CD4-positive, alpha-beta memory T cell (primary cell): ENCODE measurements around the gene SRM. TPM values are rescaled to one million over a fixed set of nuclear protein-coding genes. Genes with fewer than 3 reads are reported as not detected.

Experiments used
- CTCF ChIA-PET: fragments of 350-600 bp; sonication (Branson Sonifier 250); formaldehyde crosslinking; loops from one replicate; lab custom pipeline; 2021; ENCODE audit warnings: inconsistent platforms; ENCODE audit not compliant: partially characterized antibody; lab: Charles Lee
- POLR2A ChIA-PET: fragments of 350-600 bp; sonication (Branson Sonifier 250); formaldehyde crosslinking; loops from one replicate; lab custom pipeline; 2021; ENCODE audit not compliant: partially characterized antibody; lab: Charles Lee
- DNase-seq, 5 donors: peaks; one replicate each; pipeline versions ENCODE4 v3.0.0 to v3.0.0-alpha.2; 2020 to 2022; ENCODE audit warnings: mixed read lengths in 1 of 5
- H3K27ac ChIP-seq: one replicate; pipeline ENCODE4 v1.7.0; 2013; ENCODE audit warnings: low read depth, low read length
- H3K27me3 ChIP-seq: 2 replicates; pipeline ENCODE4 v1.7.0; 2013; ENCODE audit warnings: mild to moderate bottlenecking, low read length, moderate library complexity; ENCODE audit not compliant: insufficient read depth
- H3K36me3 ChIP-seq: 2 replicates; pipeline ENCODE4 v1.7.0; 2013; ENCODE audit warnings: mild to moderate bottlenecking, low read length, moderate library complexity; ENCODE audit not compliant: insufficient read depth
- H3K4me1 ChIP-seq: 2 replicates; pipeline ENCODE4 v1.7.0; 2013; ENCODE audit warnings: mild to moderate bottlenecking, low read length, moderate library complexity; ENCODE audit not compliant: insufficient read depth
- H3K4me3 ChIP-seq, 2 donors: one replicate each; pipeline ENCODE4 v1.7.0; 2013; ENCODE audit warnings: low read length in 2 of 2, mild to moderate bottlenecking in 1 of 2
- H3K9me3 ChIP-seq, 2 donors: one replicate each; pipeline ENCODE4 v1.7.0; 2013; ENCODE audit warnings: low read length in 2 of 2, control low read depth in 1 of 2; ENCODE audit not compliant: control insufficient read depth in 1 of 2
- H3K27ac Mint-ChIP-seq, 7 donors: one replicate each; pipeline ENCODE4 v1.8.0; 2020 to 2021; ENCODE audit warnings: mixed read lengths in 7 of 7, mild to moderate bottlenecking in 6 of 7, inconsistent platforms in 3 of 7, moderate library complexity in 3 of 7
- H3K27me3 Mint-ChIP-seq, 2 donors: one replicate each; pipeline ENCODE4 v1.8.0; 2020 to 2021; ENCODE audit warnings: mixed read lengths in 2 of 2
- H3K36me3 Mint-ChIP-seq, 2 donors: one replicate each; pipeline ENCODE4 v1.8.0; 2020 to 2021; ENCODE audit warnings: mixed read lengths in 2 of 2, inconsistent platforms in 1 of 2, mild to moderate bottlenecking in 1 of 2
- H3K4me1 Mint-ChIP-seq, 4 donors: one replicate each; pipeline ENCODE4 v1.8.0; 2020 to 2021; ENCODE audit warnings: mixed read lengths in 4 of 4, mild to moderate bottlenecking in 1 of 4
- H3K4me3 Mint-ChIP-seq, 8 donors: one replicate each; pipeline ENCODE4 v1.8.0; 2020 to 2021; ENCODE audit warnings: mixed read lengths in 8 of 8, mild to moderate bottlenecking in 7 of 8, moderate library complexity in 6 of 8, inconsistent platforms in 3 of 8
- H3K9me3 Mint-ChIP-seq, 8 donors: one replicate each; pipeline ENCODE4 v1.8.0; 2020 to 2021; ENCODE audit warnings: mixed read lengths in 8 of 8, mild to moderate bottlenecking in 5 of 8, inconsistent platforms in 3 of 8, moderate library complexity in 1 of 8
- intact Hi-C: fragments of 100-400 bp; cut with micrococcal nuclease; formaldehyde crosslinking; loops from one replicate; pipeline ENCODE4 v1.15.1; 2023
- polyA plus RNA-seq, 2 donors: library from polyadenylated mRNA; unstranded; fragments of 300-500 nt; fragmentation: Illumina TruSeq; gene quantifications; one replicate each; pipeline ENCODE4 v1.2.3, GENCODE V29; 2021
- total RNA-seq, 2 experiments: library from RNA; stranded (reverse); gene quantifications; one replicate each; pipeline ENCODE4 v1.2.3, GENCODE V29; 2021

SRM gene
- total and polyA plus RNA-seq, 4 experiments from 2014 or later: 53.1 to 162 (median 59.1) TPM

- ChIA-PET POLR2A (no interaction called here), CTCF (interaction anchor here (2.5 kb wide), 1 partner anchor 21 kb away, joined by 17 read pairs; no protein-coding TSS in a partner anchor)
- no peak for DNase-seq
- H3K27me3 ChIP-seq: no peaks in the 10 kb centered on the region
- peak overlapping the region; percentile 57 to 67 for H3K4me3 ChIP-seq
- no peaks in the 10 kb centered on the region for H3K9me3 ChIP-seq
- peak overlapping the region; percentile 65 for H3K27ac ChIP-seq
- Mint-ChIP-seq H3K9me3 (peaks cover 0 to 2% (median 0%) of the 10 kb centered on the region in 8 donors), H3K4me3 (peak overlapping the region; percentile 90 to 96 (median 94)), H3K27ac (peak overlapping the region in 4 of 7 donors; percentile 83 to 94 (median 88)), H3K4me1 (peaks cover 15 to 42% (median 30%) of the 10 kb centered on the region in 4 donors), H3K27me3 (no peaks in the 10 kb centered on the region), H3K36me3 (peaks cover 0 to 20% of the 10 kb centered on the region in 2 donors)
- intact Hi-C loops: no loop called here
- peaks cover 26% of the 10 kb centered on the region for H3K4me1 ChIP-seq
- peaks cover 11% of the 10 kb centered on the region for H3K36me3 ChIP-seq
These were observed 1.1 kb downstream of the SRM start for GRCh38 chr1:11058595-11059154.

DNA sequence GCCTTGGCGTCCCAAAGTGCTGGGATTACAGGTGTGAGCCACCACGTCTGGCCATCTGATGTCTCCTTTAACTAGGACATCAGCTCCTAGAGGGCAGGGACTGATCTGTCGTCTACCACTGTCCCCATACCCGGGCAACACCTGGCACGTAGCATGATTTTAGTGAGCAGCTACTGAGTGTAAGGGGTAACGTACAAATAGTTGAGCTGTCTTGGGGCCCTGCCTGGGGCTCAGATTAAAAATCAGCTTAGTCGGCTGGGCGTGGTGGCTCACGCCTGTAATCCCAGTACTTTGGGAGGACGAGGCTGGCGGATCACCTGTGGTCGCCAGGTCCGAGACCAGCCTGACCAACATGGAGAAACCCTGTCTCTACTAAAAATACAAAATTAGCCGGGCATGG is 1.8 kb downstream of the SRM start:
- no peaks in the 10 kb centered on the region for H3K27me3 Mint-ChIP-seq
- H3K36me3 ChIP-seq: peaks cover 11% of the 10 kb centered on the region
- H3K9me3 ChIP-seq: no peaks in the 10 kb centered on the region
- ChIA-PET CTCF (interaction anchor here (0.9 to 2.5 kb wide), 2 partner anchors 21 to 586 kb away, joined by 3 to 17 read pairs; no protein-coding TSS in a partner anchor), POLR2A (no interaction called here)
- no peak overlapping the region for H3K27ac ChIP-seq
- peaks cover 0 to 19% of the 10 kb centered on the region in 2 donors for H3K36me3 Mint-ChIP-seq
- peaks cover 15 to 42% (median 28%) of the 10 kb centered on the region in 4 donors for H3K4me1 Mint-ChIP-seq
- no peaks in the 10 kb centered on the region for H3K27me3 ChIP-seq
- H3K27ac Mint-ChIP-seq: peak overlapping the region in 2 of 7 donors; percentile 42 to 80
- H3K4me3 ChIP-seq: no peak overlapping the region
- peak overlapping the region; percentile 22 to 94 (median 60) for H3K4me3 Mint-ChIP-seq
- intact Hi-C loops: no loop called here
- DNase-seq: no peak
- no peaks in the 10 kb centered on the region for H3K9me3 Mint-ChIP-seq
- H3K4me1 ChIP-seq: peaks cover 26% of the 10 kb centered on the region

DNA sequence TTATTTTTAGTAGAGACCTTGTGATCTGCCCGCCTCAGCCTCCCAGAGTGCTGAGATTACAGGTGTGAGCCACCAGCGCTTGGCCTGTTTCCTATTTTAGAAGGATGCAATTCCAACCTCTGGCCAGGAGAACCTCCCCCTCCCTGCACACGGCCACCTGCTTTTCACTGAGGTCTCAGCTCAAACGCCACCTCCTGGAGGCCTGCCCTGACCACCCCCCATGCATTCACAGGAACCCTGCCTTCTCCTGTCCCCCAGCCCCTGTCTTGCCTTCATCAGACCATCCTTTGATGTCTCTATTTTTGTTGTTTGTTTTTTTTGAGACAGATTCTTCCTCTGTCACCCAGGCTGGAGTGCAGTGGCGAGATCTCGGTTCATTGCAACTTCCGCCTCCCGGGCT is 2.3 kb downstream of the SRM start:
- intact Hi-C loops: no loop called here

DNA sequence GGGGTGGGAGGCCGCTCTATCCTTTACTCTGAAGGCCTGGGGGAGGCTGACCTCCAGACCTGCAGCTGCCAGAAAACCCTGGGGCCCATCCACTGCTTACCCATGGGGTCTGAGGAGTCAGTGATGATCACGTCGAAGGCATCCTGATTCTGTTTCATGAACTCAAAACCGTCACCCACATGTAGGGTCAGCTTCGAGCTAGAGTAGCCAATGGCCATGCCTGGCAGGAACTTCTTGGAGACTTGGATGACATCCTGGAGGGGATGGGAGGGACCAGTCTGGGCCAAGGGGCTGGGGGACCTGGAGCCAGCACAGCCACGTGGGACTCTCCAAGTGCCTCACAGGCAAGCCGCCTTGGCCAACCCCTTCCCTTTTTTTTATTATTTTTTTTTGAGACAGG is 3.3 kb downstream of the SRM start:
- no peaks in the 10 kb centered on the region for H3K9me3 ChIP-seq
- no peaks in the 10 kb centered on the region for H3K27me3 ChIP-seq
- peaks cover 12 to 37% (median 26%) of the 10 kb centered on the region in 4 donors for H3K4me1 Mint-ChIP-seq
- peak overlapping the region in 1 of 8 donors; percentile 26 for H3K4me3 Mint-ChIP-seq
- peaks cover 21% of the 10 kb centered on the region for H3K4me1 ChIP-seq
- H3K36me3 Mint-ChIP-seq: peaks cover 0 to 18% of the 10 kb centered on the region in 2 donors
- no peaks in the 10 kb centered on the region for H3K9me3 Mint-ChIP-seq
- peaks cover 11% of the 10 kb centered on the region for H3K36me3 ChIP-seq
- DNase-seq: peak in 1 of 5 donors; percentile 19
- H3K27ac ChIP-seq: no peak overlapping the region
- H3K27me3 Mint-ChIP-seq: no peaks in the 10 kb centered on the region
- no peak overlapping the region for H3K4me3 ChIP-seq
- intact Hi-C loops: no loop called here
- CTCF ChIA-PET: interaction anchor here (2.5 kb wide), 1 partner anchor 19 kb away, joined by 17 read pairs; no protein-coding TSS in a partner anchor
- POLR2A ChIA-PET: interaction anchor here (0.5 to 1.1 kb wide), 2 partner anchors 36 to 44 kb away, joined by 3 to 4 read pairs; partner anchors contain the start of gene TARDBP
- H3K27ac Mint-ChIP-seq: no peak overlapping the region

More for the DNA sequence above, 2.3 kb downstream of the SRM start:
- Histone ChIP-seq H3K36me3 (peaks cover 11% of the 10 kb centered on the region), H3K4me1 (peaks cover 26% of the 10 kb centered on the region), H3K4me3 (no peak overlapping the region), H3K27ac (no peak overlapping the region), H3K27me3 (no peaks in the 10 kb centered on the region), H3K9me3 (no peaks in the 10 kb centered on the region)
- POLR2A ChIA-PET: no interaction called here
- CTCF ChIA-PET: interaction anchor here (0.9 to 2.5 kb wide), 2 partner anchors 20 to 586 kb away, joined by 3 to 17 read pairs; no protein-coding TSS in a partner anchor
- Mint-ChIP-seq H3K36me3 (peaks cover 0 to 18% of the 10 kb centered on the region in 2 donors), H3K9me3 (no peaks in the 10 kb centered on the region), H3K27ac (peak overlapping the region in 3 of 7 donors; percentile 37 to 73 (median 50)), H3K4me3 (peak overlapping the region; percentile 27 to 71 (median 49)), H3K27me3 (no peaks in the 10 kb centered on the region), H3K4me1 (peaks cover 15 to 37% (median 27%) of the 10 kb centered on the region in 4 donors)
- no peak for DNase-seq

DNA sequence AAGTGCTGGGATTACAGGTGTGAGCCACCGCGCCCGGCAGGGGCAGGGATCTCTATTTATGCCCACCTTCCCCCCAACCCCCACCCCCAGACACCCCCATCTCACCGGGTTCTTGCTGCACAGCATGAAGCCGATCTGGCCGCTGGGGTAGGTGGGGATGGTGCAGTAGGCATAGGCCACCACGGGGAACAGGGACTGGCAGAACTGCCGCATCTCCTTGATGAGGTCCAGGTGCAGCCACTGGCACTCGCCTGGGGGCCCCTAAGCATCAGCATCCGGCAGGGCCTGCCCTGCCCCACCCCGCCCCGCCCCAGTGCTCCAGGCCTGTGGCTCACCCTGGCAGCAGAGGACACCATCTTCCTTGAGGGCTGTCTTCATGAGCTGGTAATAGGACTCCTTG is 4.1 kb downstream of the SRM start:
- intact Hi-C loops: no loop called here
- Mint-ChIP-seq H3K27ac (no peak overlapping the region), H3K4me1 (peaks cover 8 to 33% (median 20%) of the 10 kb centered on the region in 4 donors), H3K4me3 (no peak overlapping the region), H3K9me3 (no peaks in the 10 kb centered on the region), H3K27me3 (no peaks in the 10 kb centered on the region), H3K36me3 (peaks cover 0 to 15% of the 10 kb centered on the region in 2 donors)
- no peak overlapping the region for H3K4me3 ChIP-seq
- CTCF ChIA-PET: no interaction called here
- peaks cover 11% of the 10 kb centered on the region for H3K36me3 ChIP-seq
- no peak overlapping the region for H3K27ac ChIP-seq
- POLR2A ChIA-PET: interaction anchor here (1.1 kb wide), 1 partner anchor 43 kb away, joined by 3 read pairs; the partner anchor contains the start of gene TARDBP
- H3K27me3 ChIP-seq: no peaks in the 10 kb centered on the region
- no peak for DNase-seq
- H3K9me3 ChIP-seq: no peaks in the 10 kb centered on the region
- peaks cover 13% of the 10 kb centered on the region for H3K4me1 ChIP-seq

DNA sequence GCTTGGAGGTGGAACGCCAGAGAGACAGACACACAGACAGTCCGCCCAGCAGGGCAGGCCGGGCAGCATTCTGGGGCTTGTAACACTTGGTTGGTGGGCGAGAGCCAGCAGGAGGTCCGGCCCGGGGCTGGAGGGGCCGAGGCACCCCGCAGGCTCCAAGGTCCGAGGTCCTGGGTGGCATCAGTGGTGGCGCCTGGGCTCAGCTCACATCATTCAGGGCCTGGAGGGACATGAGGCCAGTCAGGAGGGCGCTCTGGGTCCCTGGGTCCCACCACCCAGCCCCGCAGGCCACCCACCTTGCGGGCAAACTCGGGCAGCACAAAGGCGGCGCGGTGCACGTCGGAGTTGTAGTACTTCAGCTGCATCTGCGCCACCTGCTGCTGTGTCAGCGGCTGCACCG is 5.2 kb downstream of the SRM start:
- peaks cover 0 to 11% of the 10 kb centered on the region in 2 donors for H3K36me3 Mint-ChIP-seq
- H3K27ac Mint-ChIP-seq: no peak overlapping the region
- Histone ChIP-seq H3K27ac (no peak overlapping the region), H3K4me1 (peaks cover 13% of the 10 kb centered on the region), H3K4me3 (no peak overlapping the region), H3K36me3 (peaks cover 11% of the 10 kb centered on the region), H3K27me3 (no peaks in the 10 kb centered on the region), H3K9me3 (no peaks in the 10 kb centered on the region)
- no peak for DNase-seq
- CTCF ChIA-PET: no interaction called here
- peaks cover 4 to 28% (median 16%) of the 10 kb centered on the region in 4 donors for H3K4me1 Mint-ChIP-seq
- H3K27me3 Mint-ChIP-seq: no peaks in the 10 kb centered on the region
- no peak overlapping the region for H3K4me3 Mint-ChIP-seq
- POLR2A ChIA-PET: no interaction called here
- intact Hi-C loops: no loop called here
- no peaks in the 10 kb centered on the region for H3K9me3 Mint-ChIP-seq

DNA sequence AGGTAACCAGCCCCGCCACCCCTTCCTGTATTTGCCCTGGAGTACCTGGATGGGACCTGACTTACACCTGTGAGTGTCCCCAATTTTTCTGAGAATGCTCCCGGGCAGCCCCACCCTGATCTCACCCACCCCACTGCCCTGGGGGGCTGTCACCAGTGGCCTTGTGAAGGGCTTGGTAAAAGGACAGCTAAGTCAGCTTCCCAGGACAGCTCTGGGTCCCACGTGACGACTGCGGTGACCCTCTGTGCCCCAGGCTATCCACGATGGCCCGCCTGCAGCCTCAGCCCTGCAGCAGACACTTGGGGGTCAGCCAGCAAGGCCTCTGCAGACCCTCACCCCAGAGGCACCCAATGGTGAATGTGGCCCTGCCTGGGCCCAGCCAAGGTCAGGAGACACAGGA is 5.6 kb downstream of the SRM start:
- Histone ChIP-seq H3K27ac (no peak overlapping the region), H3K4me3 (no peak overlapping the region), H3K36me3 (peaks cover 11% of the 10 kb centered on the region), H3K9me3 (no peaks in the 10 kb centered on the region), H3K4me1 (peaks cover 10% of the 10 kb centered on the region), H3K27me3 (no peaks in the 10 kb centered on the region)
- CTCF ChIA-PET: no interaction called here
- Mint-ChIP-seq H3K27ac (peak overlapping the region in 1 of 7 donors; percentile 53), H3K4me3 (no peak overlapping the region), H3K27me3 (no peaks in the 10 kb centered on the region), H3K36me3 (peaks cover 0 to 10% of the 10 kb centered on the region in 2 donors), H3K9me3 (no peaks in the 10 kb centered on the region), H3K4me1 (peaks cover 3 to 26% (median 15%) of the 10 kb centered on the region in 4 donors)
- intact Hi-C loops: no loop called here
- POLR2A ChIA-PET: interaction anchor here (1.1 kb wide), 1 partner anchor 45 kb away, joined by 3 read pairs; no protein-coding TSS in a partner anchor
- no peak for DNase-seq
